ENCODE results near the gene STXBP1. TPM values are rescaled to one million over a fixed set of nuclear protein-coding genes. Genes with fewer than 3 reads are reported as not detected.

The STXBP1 gene
- total and polyA plus RNA-seq, 9 of the 15 experiments (the other 6 are each of a cell fraction or from before 2014, with no cell fraction given) = 4.6 to 35.1 (median 9.7) TPM

GRCh38 chr9:127726871-127727270, 114.8 kb downstream of the STXBP1 start:
- H3K36me3 ChIP-seq (ENCODE audit: control insufficient read depth, insufficient read depth, low read length) = no peaks in the 10 kb centered on the region
- intact Hi-C loops (cut with micrococcal nuclease) (no loop called here), in situ Hi-C loops (cut with MboI) (no loop called here)
- no peaks in the 10 kb centered on the region; the same call in 1 of the 2 replicates for H4K20me1 ChIP-seq (replicated peaks; ENCODE audit: control insufficient read depth, insufficient read depth, low read length)
- H3K9me3 ChIP-seq (replicated peaks; ENCODE audit: control insufficient read depth, insufficient read depth, low read depth, low read length) = no peaks in the 10 kb centered on the region
- no peaks in the 10 kb centered on the region for H3K9me1 ChIP-seq (ENCODE audit: control insufficient read depth, insufficient read depth, low read length)
- WGBS (ENCODE audit: insufficient coverage, low coverage, missing lambda C conversion rate) = 36% methylated on average over 8 of the region's 8 CpGs
- DNase-seq (ENCODE audit: extremely low read depth in 1 of 4, low spot score in 3 of 4) (no peak), FAIRE-seq (no peak), ATAC-seq (no peak)
- POLR2A ChIA-PET = no interaction called here
- H3K9ac ChIP-seq (ENCODE audit: insufficient read depth in 1 of 2, low read depth in 2 of 2, low read length in 2 of 2) = peak overlapping the region in 1 of 2 experiments; percentile 64; a peak in 2 of 4 replicates
- H3K79me2 ChIP-seq (ENCODE audit: control insufficient read depth, insufficient read depth, low read length) = no peaks in the 10 kb centered on the region
- H2AFZ ChIP-seq (ENCODE audit: low read depth, low read length) = no peak overlapping the region
- peaks cover 0 to 34% of the 10 kb centered on the region in 2 experiments; a peak in 3 of 5 replicates for H3K4me1 ChIP-seq (replicated peaks in 1 of 2; ENCODE audit: control insufficient read depth in 2 of 2, insufficient read depth in 2 of 2, low read length in 2 of 2)
- H3K4me2 ChIP-seq (ENCODE audit: insufficient read depth, low read length) = no peak overlapping the region
- no peak overlapping the region for H3K4me3 ChIP-seq
- CTCF ChIA-PET (ENCODE audit: low intra/inter-chr PET ratio) = no interaction called here
- H3K27me3 ChIP-seq (ENCODE audit: control insufficient read depth in 2 of 2, insufficient read depth in 2 of 2, low read length in 2 of 2) = no peaks in the 10 kb centered on the region; a peak in 1 of 5 replicates
- no TSS peak for BruUV-seq (replicated peaks)
- H3K27ac ChIP-seq (ENCODE audit: extremely low read depth, low read depth, low read length) = no peak overlapping the region
- TF ChIP-seq ELF2 (CRISPR knock-in tag; IDR thresholded peaks at IDR 0.05) (no peak), ATF3 (IDR thresholded peaks at IDR 0.05) (no peak), ATF3 (CRISPR knock-in tag; conservative IDR thresholded peaks at IDR 0.05) (no peak), FOSL1 (tag; conservative IDR thresholded peaks at IDR 0.05) (no peak), MEF2D (tag; conservative IDR thresholded peaks at IDR 0.05; ENCODE audit: low read depth) (no peak), ZNF766 (CRISPR knock-in tag; conservative IDR thresholded peaks at IDR 0.05) (no peak), CREB1 (IDR thresholded peaks at IDR 0.05) (no peak), CREB1 (CRISPR knock-in tag; IDR thresholded peaks at IDR 0.05) (no peak), FOXO4 (CRISPR knock-in tag; IDR thresholded peaks at IDR 0.05) (no peak), AFF1 (IDR thresholded peaks at IDR 0.05; ENCODE audit: low read depth in 1 of 2, partially characterized antibody in 2 of 2) (no peak), ZFP30 (CRISPR knock-in tag; IDR thresholded peaks at IDR 0.05; ENCODE audit: borderline replicate concordance) (no peak), MBD1 (CRISPR knock-in tag; IDR thresholded peaks at IDR 0.05) (no peak), GABPB1 (CRISPR knock-in tag; IDR thresholded peaks at IDR 0.05) (no peak), ZNF311 (CRISPR knock-in tag; IDR thresholded peaks at IDR 0.05) (no peak), POLR2H (tag; IDR thresholded peaks at IDR 0.05; ENCODE audit: low read depth) (no peak), NR1H2 (CRISPR knock-in tag; IDR thresholded peaks at IDR 0.05) (no peak)

All from K562 (cell line).